AG20443 (cell line): ENCODE results near the gene RNFT2.

Source experiments
- DNase-seq: peaks from one replicate; pipeline ENCODE4 v3.0.0; 2012; ENCODE audit warnings: low spot score, mixed read lengths

RNFT2 gene

DNA sequence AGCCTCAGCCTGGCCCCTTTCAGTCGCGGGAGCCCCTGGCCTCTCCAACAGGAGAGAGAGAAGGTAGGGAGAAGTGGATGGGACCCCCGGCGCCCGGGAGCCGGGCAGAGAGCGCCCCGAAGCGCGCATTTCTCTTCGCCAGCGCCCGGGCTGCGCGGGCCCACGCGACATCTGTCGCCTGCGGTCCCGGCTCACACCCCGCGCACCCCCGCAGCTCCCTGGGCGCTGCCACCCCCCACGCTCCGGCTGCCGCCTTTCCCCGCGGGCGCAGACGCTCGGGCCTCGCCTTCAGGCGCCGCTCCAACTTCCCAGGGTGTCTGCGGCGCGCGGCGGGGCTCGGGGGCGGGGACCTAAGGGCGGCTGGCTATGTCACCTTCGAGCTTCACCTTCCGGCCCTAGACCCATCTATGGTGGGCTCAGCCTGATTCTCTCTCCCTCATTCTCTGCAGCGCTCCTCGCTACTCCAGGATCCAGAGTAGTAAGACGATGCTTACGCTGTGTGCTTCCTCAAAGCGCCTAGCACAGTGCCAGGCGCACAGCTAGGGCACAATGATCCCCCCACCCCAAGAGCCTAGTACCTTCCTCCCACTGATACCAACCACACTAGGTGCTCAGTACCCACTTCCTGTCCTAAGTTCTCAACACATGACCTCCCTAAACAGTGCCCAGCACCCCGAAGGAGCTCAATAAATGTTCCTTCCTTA lies 141.5 kb downstream of the RNFT2 start:
- DNase-seq, result no peak

DNA sequence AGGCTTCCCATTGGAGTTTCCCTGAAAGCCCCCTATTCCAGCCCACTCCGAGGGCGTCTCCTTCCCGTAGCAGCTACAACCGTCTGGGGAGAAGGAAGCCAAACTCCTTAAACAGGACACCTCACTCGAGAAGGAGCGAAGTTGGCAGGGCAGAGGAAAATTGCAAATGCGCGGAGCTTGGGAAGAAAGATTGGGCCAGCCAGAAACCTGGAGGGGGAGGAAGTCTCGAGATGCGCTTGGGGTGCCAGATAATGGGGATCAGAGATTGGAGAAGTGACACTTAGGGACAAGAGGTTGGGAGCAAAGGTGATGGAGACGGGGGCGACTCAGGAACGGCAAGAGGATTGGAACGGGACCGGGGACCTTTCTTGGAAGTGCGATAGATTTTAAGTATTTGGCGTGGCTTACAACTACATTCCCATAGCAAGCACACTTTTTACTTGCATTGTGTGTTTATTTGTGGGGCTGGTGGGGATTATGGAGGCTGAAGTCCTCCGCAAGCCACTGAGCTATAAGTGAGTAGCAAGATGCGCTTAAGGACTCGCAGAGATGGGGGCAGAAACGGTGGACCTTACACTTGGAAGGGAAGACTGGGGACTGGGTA lies 142.2 kb downstream of the RNFT2 start:
- DNase-seq, result no peak

DNA sequence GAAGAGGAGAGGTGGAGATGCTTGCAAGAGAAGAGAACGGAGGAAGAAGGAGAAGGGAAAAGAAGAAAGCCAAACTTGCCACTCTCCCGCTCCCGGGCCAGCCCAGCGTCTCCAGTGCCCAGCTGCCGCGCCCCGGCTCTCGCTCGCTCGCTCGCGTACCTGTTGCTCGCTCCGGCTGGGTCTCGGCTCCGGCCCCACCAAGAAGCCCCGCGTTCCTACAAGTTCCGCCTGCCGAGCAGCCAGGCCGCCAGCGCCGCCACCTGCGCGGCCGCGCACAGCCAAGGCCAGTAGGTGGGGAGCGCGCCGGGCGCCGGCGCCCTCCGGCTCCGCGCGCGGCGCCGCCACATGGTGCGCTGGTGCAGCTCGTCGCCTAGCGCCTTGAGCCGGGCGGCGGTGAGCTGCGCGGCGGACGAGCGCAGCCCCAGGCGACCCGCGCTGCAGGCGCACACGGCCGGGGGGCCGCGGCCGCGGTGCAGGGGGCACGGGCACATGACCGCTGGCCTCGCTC lies 142.8 kb downstream of the RNFT2 start:
- DNase-seq, result peak; percentile 71

DNA sequence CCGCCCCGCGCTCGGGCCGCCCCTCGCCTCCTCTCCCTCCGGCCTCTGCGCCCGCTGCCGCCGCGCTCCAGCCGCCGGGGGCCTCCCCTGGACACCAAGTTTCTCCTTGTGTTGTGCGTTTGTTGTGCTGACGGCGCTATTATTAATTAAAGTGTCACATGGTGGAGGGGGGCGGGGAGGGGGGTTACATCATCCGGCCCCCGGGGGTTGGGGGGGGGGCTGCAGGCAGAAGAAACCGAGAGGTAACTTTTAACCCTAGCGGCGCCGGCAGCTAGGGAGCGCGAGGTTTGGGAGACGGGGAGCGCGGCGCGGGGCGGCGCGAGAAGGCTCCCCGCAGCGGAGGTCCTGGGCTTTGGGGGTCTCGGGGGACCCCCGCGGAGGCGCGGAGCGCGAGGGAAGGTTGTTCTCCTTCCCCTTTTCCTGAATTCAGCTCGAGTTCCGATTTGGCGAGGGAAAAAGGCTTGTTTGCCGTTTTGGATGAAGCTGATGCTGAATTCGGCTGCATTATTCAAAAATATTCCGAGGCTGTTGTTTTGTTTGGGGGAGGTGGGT lies 143.3 kb downstream of the RNFT2 start, which contains the start of gene HRK:
TSS of gene HRK (minus strand) at position 117 of the 552 bp plus-strand sequence. CDS start 134 bp downstream, outside the sequence.
- DNase-seq, result no peak

DNA sequence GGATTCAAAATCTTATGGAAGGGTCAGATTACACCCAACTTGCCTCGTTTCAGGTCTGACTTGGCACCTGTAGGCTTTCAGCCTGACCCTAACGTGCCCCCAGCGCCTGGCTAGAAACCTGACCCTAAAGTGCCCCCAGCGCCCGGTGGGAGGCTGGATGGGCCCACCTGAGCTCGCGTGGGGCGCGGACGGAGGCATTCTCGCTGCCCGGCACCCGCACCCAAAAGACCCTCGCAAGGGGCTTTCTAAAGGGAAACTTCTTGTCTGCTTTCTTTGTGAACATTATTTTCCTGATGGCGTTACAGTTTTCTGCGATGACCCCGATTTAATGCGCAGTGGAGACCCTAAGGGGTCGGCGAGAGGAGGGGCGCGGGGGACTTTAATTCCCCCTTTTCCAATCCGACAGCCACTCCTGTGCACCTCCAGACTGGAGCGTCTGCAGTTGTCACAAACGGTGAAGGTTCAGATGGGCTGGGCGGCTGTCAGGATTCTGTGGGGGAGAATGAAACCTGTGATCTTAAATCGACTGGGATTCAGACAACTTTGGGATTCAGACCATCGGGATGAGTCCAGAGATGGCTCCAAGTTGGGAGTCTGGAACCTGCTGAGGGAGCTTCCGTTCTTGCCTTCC lies 143.9 kb downstream of the RNFT2 start:
- no peak for DNase-seq

DNA sequence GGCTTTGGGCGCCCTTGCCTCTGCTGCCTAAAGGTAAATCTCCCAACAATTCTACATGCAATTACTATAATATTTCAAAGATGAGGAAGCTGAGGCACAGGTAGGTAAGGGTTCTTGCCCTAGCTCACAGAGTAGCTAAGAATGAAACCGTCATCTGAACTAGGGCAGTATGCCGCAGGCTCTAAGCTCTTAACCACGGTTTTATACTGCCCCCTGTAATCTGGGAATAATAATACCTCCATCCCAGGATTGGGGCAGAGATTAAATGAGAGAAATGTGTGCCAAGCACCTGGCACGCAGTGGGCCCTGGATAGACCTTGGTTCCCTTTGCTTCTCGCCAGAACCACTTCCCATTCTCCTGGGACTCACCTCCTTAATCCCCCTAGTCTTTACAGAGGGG lies 144.6 kb downstream of the RNFT2 start:
- DNase-seq, result peak; percentile 58

DNA sequence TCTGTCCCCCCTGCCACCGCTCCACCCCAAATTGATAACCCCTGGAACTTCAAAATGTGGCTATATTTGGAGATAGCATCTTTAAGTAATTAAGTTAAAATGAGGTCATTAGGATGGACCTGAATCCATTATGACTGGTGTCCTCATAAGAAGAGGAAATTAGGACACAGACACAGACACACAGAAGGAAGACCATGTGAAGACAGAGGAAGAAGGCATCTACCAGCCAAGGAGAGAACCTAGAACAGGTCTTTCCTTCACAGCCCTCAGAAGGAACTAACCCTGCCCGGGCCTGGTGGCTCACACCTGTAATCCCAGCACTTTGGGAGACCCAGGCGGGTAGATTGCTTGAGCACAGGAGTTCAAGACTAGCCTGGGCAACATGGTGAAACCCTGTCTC lies 146.8 kb downstream of the RNFT2 start:
- no peak for DNase-seq

DNA sequence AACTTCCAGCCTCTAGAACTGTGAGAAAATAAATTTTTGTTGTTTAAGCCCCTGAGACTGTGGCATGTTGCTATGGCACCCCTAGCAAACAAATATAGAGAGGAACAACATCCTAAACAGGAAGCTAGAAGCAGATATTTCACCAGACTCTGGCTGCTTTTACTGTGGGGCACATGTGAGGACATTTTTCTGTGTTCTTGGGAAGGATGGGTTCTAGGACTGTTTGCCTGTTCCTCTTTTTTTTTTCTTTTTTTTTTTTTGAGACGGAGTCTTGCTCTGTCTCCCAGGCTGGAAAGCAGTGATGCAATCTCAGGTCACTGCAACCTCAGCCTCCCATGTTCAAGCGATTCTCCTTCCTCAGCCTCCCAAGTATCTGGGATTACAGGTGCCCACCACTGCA lies 147.4 kb downstream of the RNFT2 start:
- DNase-seq, result no peak

DNA sequence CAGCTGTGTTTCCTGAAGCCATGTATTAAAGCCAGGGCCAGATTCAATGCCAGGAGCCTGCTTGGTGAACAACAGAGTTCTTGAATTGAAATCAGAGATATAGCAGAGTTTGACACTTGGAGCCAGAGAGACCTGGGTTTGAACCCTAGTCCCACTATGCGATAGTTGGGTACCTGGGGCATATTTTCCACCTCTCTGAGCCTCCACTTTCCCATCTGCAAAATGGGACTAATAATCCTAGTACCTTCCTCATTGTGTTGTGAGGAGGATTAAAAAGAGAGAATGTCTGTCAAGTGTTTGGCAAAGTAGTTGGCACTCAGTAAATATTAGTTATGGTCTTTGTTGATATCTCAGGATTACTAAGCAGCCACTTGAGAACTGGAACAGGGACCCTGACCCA lies 149.1 kb downstream of the RNFT2 start:
- no peak for DNase-seq

DNA sequence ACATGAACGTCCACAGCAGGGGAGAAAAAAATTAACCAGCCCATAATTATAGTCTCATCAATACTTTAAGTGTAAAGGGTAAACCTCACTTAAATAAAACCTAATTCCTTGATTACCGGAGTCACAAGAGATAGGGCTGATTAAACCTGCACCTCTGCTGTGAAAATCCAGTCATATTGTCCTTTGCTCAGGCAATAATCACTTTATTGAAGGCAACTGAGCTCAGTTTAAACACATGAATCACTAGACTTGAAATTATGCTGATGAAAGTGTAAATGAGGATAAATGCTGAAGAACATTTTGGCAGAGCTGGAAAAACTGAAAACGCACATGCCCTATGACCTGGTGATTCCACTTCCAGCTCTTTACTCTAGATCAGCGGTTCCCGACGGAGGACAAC lies 149.8 kb downstream of the RNFT2 start:
- DNase-seq, result no peak

DNA sequence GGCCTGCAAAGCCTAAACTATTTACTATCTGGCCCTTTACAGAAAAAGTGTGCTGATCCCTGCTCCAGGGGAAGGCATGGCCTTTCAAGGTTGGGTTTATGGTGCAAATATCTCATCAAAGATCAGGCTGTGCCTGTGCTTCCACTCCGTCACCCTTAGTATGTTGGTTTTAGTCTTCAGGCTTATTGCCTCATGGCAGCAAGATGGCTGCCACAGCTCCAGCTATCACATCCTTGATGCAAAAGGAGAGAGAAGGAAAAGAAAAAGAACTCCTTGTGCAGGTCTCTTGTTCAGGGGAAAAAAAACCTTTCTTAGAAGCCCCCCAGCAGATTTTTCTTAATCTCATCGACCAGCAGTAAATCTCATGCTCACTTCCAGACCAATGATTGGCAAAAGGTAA lies 152.2 kb downstream of the RNFT2 start:
- no peak for DNase-seq

DNA sequence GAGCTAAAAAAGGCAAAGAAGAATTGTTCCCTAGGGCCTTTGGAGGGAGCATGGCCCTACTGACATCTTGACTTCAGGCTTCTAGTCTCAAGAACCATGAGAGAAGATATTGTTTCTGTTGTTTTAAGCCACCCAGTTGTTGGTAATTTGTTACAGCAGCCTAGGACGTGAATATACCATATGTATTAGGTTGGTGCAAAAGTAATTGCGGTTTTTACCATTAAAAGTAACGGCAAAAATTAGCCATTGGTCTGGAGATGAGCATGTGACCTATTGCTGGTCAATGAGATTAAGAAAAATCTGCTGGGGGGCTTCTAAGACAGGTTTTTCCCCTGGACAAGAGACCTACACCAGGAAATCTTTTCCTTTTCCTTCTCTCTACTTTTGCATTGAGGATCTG lies 152.9 kb downstream of the RNFT2 start:
- no peak for DNase-seq

DNA sequence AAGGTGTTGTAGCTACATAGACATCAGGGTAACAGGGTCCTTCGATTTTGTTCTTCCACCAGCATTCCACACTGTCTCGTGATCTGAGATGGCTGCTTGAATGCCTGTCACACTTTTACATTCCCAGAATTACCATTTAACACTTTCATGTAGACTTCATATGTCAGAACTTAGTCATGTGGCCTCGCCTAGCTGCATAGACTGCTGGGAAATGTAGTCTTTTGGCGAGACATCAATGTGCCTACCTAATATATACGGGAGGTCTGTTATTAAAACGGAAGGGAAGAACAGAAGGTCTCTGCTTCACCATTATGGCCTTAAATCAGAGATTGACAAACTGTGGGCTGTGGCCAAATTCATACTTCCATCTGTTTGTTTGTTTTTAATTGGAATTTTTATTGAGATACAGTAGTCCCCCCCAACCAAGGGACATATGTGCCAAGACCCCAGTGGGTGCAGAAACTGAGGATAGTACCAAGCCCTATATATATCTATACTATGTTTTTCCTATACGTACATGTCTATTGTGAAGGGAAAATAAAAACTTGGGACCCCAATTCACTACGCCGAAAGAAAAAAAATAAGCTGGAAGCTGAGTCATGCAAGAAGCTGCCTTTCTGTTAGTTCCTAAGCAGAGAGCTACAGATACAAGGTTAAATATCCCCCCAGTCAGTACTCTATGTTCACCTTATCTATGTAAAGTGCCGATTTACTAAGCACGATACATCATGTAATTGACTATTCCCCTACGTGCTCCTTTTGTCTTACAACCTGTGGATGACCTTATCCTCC lies 154.4 kb downstream of the RNFT2 start:
- DNase-seq, result no peak

DNA sequence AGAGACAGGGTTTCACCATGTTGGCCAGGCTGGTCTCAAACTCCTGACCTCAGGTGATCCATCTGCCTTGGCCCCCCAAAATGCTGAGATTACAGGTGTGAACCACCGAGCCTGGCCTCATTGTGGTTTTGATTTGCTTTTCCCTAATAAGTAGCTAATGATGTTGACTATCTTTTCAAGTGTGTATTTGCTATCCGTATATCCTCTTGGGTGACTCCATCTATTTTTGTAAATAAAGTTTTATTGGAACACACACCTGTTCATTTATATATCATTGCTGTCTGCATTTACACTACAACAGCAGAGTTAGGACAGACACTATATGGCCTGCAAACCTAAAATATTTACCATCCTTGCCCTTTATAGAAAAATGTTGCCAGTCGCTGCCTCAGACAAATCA lies 156.8 kb downstream of the RNFT2 start:
- no peak for DNase-seq

DNA sequence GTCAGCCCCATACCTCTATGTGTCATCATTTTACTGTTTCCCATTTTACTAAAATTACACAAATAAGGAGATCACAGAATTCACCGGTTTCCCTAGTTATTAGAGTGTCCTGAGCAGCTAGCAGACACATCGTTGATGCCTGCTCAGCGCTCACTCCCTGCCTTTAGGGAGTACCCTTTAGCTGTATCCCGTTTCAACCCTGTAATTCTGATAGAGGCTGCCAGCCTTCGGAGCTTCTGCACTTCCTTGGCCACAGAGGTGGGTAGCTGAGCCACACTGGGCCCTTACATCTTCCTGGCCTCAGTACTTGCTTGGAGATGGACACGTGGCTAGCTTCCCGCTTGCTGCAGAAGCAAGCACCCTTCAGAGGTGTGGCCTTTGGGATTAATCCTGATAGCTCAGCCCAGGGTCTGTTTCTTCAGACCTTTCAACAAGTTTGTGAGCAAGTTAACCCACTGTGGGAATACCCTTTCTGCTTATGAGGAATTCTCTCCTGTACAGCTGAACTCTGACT lies 158.4 kb downstream of the RNFT2 start:
- no peak for DNase-seq

DNA sequence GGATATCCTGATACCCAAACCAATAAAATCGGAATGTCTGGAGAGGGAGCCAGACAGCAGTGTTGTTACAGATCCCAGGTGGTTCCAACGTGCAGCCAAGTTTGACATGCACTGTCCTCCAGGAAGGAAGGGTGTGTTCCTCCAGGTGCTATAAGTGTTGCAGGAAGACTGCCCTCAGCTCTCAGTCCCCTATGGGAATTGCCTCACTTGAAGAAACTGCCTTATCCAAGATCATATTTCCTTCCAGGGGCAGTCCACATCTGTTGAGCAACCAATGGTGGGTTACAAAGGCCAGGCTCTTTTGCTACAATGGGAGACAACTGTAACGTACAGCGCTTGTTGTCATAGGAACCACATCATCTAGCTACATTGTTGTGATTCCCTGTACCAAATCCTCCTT lies 159.4 kb downstream of the RNFT2 start:
- DNase-seq, result no peak

DNA sequence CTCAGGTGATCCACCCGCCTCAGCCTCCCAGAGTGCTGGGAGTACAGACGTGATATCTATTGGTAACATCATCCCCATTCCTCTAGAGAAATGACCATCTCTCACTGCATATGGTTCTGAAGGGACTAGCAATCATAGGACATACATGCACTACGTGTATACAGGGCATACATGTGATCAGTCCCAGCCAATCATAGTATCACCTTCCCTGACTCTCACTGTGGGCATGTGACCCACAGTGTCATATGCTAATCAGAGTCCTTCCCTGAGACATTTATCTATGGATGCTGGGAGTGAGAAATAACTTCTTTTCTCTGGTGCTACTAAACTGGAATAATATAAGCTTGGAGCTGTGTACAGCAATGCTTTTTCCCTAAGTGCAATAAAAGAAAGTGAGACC lies 160.6 kb downstream of the RNFT2 start:
- DNase-seq, result no peak

DNA sequence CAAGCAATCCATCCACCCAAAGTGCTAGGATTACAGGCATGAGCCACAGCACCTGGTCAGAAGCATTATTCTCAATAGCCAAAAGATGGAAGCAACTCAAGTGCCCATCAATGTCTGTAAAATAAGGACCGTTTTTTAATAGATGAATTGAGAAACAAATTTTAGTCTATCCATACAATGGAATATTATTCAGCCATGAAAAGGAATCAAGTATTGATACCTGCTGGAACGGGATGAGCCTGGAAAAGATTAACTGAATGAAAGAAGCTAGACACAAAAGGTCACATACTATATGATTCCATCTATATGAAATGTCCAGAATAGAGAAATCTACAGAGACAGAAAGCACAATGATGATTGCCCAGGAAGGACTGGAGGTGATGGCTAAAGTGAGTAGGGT lies 163.5 kb downstream of the RNFT2 start:
- no peak for DNase-seq
